Activated T-cell treated with anti-CD3 and anti-CD28 coated beads, Interleukin-2, amount 50 U/mL, for 24 hours (primary cell): ENCODE results near the gene LMNTD2.

ENCODE experiments used
- DNase-seq: peaks from one replicate; pipeline ENCODE4 v3.0.0-alpha.2; 2020
- H3K27ac Mint-ChIP-seq: 2 replicates; pipeline ENCODE4 v1.8.0; 2020; ENCODE audit warnings: mild to moderate bottlenecking, mixed read lengths
- H3K27me3 Mint-ChIP-seq: 2 replicates; pipeline ENCODE4 v1.8.0; 2020; ENCODE audit warnings: mixed read lengths
- H3K36me3 Mint-ChIP-seq: 2 replicates; pipeline ENCODE4 v1.8.0; 2020; ENCODE audit warnings: low read depth, mixed read lengths
- H3K4me1 Mint-ChIP-seq: 2 replicates; pipeline ENCODE4 v1.8.0; 2020; ENCODE audit warnings: low read depth, mixed read lengths
- H3K4me3 Mint-ChIP-seq: 2 replicates; pipeline ENCODE4 v1.8.0; 2020; ENCODE audit warnings: mild to moderate bottlenecking, moderate library complexity, mixed read lengths
- H3K9me3 Mint-ChIP-seq: 2 replicates; pipeline ENCODE4 v1.8.0; 2020; ENCODE audit warnings: mixed read lengths

LMNTD2 gene

GRCh38 chr11:560305-561147, at the start of gene LMNTD2, which contains the start of gene RASSF7:
TSS of gene LMNTD2 (minus strand) at chr11:560738. CDS start at chr11:560716, 22 bp downstream.
TSS of gene RASSF7 (plus strand) at chr11:560970. CDS start at chr11:561769, 799 bp downstream.
- peak; percentile 99 for DNase-seq

GRCh38 chr11:609341-609811, 48.8 kb upstream of the LMNTD2 start:
- H3K36me3 Mint-ChIP-seq, result peaks cover 82% of the 10 kb centered on the region
- DNase-seq, result no peak

More at GRCh38 chr11:560305-561147, at the start of gene LMNTD2, which contains the start of gene RASSF7:
- Mint-ChIP-seq H3K4me3 (peak within 1 kb of the TSS; percentile 87), H3K9me3 (no peaks in the 10 kb centered on the region), H3K36me3 (peaks cover 10% of the 10 kb centered on the region), H3K27ac (peak within 1 kb of the TSS; percentile 84), H3K27me3 (peaks cover 9% of the 10 kb centered on the region), H3K4me1 (peaks cover 15% of the 10 kb centered on the region)

GRCh38 chr11:608791-609251, 48.3 kb upstream of the LMNTD2 start:
- Mint-ChIP-seq H3K36me3 (peaks cover 84% of the 10 kb centered on the region), H3K4me3 (no peak overlapping the region), H3K27me3 (no peaks in the 10 kb centered on the region), H3K4me1 (peaks cover 7% of the 10 kb centered on the region), H3K9me3 (no peaks in the 10 kb centered on the region), H3K27ac (peak overlapping the region; percentile 57)
- no peak for DNase-seq

More at GRCh38 chr11:609341-609811, 48.8 kb upstream of the LMNTD2 start:
- no peak overlapping the region for H3K4me3 Mint-ChIP-seq
- no peak overlapping the region for H3K27ac Mint-ChIP-seq
- no peaks in the 10 kb centered on the region for H3K9me3 Mint-ChIP-seq
- peaks cover 13% of the 10 kb centered on the region for H3K4me1 Mint-ChIP-seq
- no peaks in the 10 kb centered on the region for H3K27me3 Mint-ChIP-seq

- no peaks in the 10 kb centered on the region for H3K9me3 Mint-ChIP-seq
- no peaks in the 10 kb centered on the region for H3K27me3 Mint-ChIP-seq
- peak overlapping the region; percentile 57 for H3K27ac Mint-ChIP-seq
- H3K4me3 Mint-ChIP-seq, result no peak overlapping the region
- H3K36me3 Mint-ChIP-seq, result peaks cover 87% of the 10 kb centered on the region
- H3K4me1 Mint-ChIP-seq, result peaks cover 2% of the 10 kb centered on the region
- DNase-seq, result no peak
Measured at GRCh38 chr11:607971-608659, 47.6 kb upstream of the LMNTD2 start.

- peak overlapping the region; percentile 45 for H3K27ac Mint-ChIP-seq
- H3K36me3 Mint-ChIP-seq, result peaks cover 85% of the 10 kb centered on the region
- DNase-seq, result no peak
- H3K4me3 Mint-ChIP-seq, result no peak overlapping the region
- H3K27me3 Mint-ChIP-seq, result no peaks in the 10 kb centered on the region
- no peaks in the 10 kb centered on the region for H3K4me1 Mint-ChIP-seq
- no peaks in the 10 kb centered on the region for H3K9me3 Mint-ChIP-seq
Measured at GRCh38 chr11:607020-607780, 46.7 kb upstream of the LMNTD2 start.

- DNase-seq, result no peak
- Mint-ChIP-seq H3K36me3 (peaks cover 85% of the 10 kb centered on the region), H3K4me1 (no peaks in the 10 kb centered on the region), H3K9me3 (no peaks in the 10 kb centered on the region), H3K4me3 (no peak overlapping the region), H3K27me3 (no peaks in the 10 kb centered on the region), H3K27ac (peak overlapping the region; percentile 50)
Measured at GRCh38 chr11:606245-606644, 45.7 kb upstream of the LMNTD2 start.

- DNase-seq, result no peak
- Mint-ChIP-seq H3K27me3 (no peaks in the 10 kb centered on the region), H3K4me1 (no peaks in the 10 kb centered on the region), H3K9me3 (no peaks in the 10 kb centered on the region), H3K4me3 (no peak overlapping the region), H3K27ac (peak overlapping the region; percentile 10), H3K36me3 (peaks cover 80% of the 10 kb centered on the region)
Measured at GRCh38 chr11:605286-606129, 45.0 kb upstream of the LMNTD2 start.

GRCh38 chr11:603154-603553, 42.6 kb upstream of the LMNTD2 start:
- Mint-ChIP-seq H3K36me3 (peaks cover 83% of the 10 kb centered on the region), H3K4me3 (no peak overlapping the region), H3K27me3 (no peaks in the 10 kb centered on the region), H3K4me1 (no peaks in the 10 kb centered on the region), H3K27ac (no peak overlapping the region), H3K9me3 (no peaks in the 10 kb centered on the region)
- DNase-seq, result no peak

GRCh38 chr11:601573-602245, 41.2 kb upstream of the LMNTD2 start:
- Mint-ChIP-seq H3K27me3 (no peaks in the 10 kb centered on the region), H3K27ac (no peak overlapping the region), H3K4me3 (no peak overlapping the region), H3K9me3 (no peaks in the 10 kb centered on the region), H3K36me3 (peaks cover 83% of the 10 kb centered on the region), H3K4me1 (no peaks in the 10 kb centered on the region)
- DNase-seq, result no peak

GRCh38 chr11:598005-598680, 37.6 kb upstream of the LMNTD2 start:
- Mint-ChIP-seq H3K4me3 (no peak overlapping the region), H3K27me3 (no peaks in the 10 kb centered on the region), H3K4me1 (peaks cover 16% of the 10 kb centered on the region), H3K27ac (no peak overlapping the region), H3K9me3 (no peaks in the 10 kb centered on the region), H3K36me3 (peaks cover 88% of the 10 kb centered on the region)
- no peak for DNase-seq

- no peak for DNase-seq
- H3K4me1 Mint-ChIP-seq, result peaks cover 16% of the 10 kb centered on the region
- peaks cover 91% of the 10 kb centered on the region for H3K36me3 Mint-ChIP-seq
- no peaks in the 10 kb centered on the region for H3K27me3 Mint-ChIP-seq
- no peak overlapping the region for H3K4me3 Mint-ChIP-seq
- peak overlapping the region; percentile 50 for H3K27ac Mint-ChIP-seq
- H3K9me3 Mint-ChIP-seq, result no peaks in the 10 kb centered on the region
Measured at GRCh38 chr11:597166-597725, 36.7 kb upstream of the LMNTD2 start.

- no peaks in the 10 kb centered on the region for H3K27me3 Mint-ChIP-seq
- H3K27ac Mint-ChIP-seq, result peak overlapping the region; percentile 74
- peaks cover 91% of the 10 kb centered on the region for H3K36me3 Mint-ChIP-seq
- H3K9me3 Mint-ChIP-seq, result no peaks in the 10 kb centered on the region
- no peak for DNase-seq
- H3K4me1 Mint-ChIP-seq, result peaks cover 16% of the 10 kb centered on the region
- H3K4me3 Mint-ChIP-seq, result no peak overlapping the region
Measured at GRCh38 chr11:596374-596773, 35.8 kb upstream of the LMNTD2 start.
